Measurements from ENCODE around the gene RNF112.
"Not testable (repeated sequence)": the region's sequence is repeated elsewhere in the genome, so short reads cannot be mapped to it uniquely, and the experiment has no call there.

RNF112 gene

GRCh38 chr17:19412984-19413383 lies 2.0 kb downstream of the RNF112 start:
- no peak for DNase-seq (ENCODE audit: low spot score)

GRCh38 chr17:19413761-19414160 lies 2.7 kb downstream of the RNF112 start:
- no peak for DNase-seq (ENCODE audit: low spot score)

DNA sequence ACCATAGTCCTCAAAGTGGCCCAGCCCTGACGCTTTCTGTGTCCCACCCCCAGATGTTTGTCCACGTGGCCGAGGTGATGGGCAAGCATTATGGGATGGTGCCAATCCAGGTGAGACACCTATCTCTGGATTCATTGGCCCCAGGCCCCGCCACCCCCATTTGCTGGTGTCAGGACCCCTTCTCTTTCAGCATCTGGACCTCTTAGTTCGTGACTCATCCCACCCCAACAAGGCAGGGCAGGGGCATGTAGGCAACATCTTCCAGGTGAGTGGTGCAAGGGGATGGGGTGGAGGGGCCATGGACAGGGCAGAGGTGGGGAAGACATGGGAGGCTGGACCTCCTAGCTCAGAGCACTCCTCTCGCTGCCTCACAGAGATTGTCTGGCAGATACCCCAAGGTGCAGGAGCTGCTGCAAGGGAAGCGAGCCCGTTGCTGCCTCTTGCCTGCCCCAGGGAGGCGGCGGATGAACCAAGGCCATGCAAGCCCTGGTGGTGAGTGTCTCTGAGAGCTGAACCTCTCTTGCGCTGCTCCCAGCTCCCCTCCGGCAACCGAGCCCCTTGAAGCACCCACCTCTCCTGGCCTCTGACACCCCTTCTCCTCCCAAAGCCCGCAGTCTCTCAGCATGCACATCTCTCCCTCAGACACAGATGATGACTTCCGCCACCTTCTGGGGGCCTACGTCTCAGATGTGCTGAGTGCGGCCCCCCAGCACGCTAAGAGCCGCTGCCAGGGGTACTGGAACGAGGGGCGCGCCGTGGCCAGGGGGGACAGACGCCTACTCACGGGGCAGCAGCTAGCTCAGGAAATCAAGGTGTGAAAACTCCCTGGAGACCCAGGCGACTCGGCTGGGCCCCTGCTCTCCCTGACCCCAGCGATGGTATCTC lies 3.6 kb downstream of the RNF112 start:
- DNase-seq (ENCODE audit: low spot score) = no peak

- DNase-seq (ENCODE audit: low spot score) = no peak
Observed at GRCh38 chr17:19415311-19415710, 4.3 kb downstream of the RNF112 start.

DNA sequence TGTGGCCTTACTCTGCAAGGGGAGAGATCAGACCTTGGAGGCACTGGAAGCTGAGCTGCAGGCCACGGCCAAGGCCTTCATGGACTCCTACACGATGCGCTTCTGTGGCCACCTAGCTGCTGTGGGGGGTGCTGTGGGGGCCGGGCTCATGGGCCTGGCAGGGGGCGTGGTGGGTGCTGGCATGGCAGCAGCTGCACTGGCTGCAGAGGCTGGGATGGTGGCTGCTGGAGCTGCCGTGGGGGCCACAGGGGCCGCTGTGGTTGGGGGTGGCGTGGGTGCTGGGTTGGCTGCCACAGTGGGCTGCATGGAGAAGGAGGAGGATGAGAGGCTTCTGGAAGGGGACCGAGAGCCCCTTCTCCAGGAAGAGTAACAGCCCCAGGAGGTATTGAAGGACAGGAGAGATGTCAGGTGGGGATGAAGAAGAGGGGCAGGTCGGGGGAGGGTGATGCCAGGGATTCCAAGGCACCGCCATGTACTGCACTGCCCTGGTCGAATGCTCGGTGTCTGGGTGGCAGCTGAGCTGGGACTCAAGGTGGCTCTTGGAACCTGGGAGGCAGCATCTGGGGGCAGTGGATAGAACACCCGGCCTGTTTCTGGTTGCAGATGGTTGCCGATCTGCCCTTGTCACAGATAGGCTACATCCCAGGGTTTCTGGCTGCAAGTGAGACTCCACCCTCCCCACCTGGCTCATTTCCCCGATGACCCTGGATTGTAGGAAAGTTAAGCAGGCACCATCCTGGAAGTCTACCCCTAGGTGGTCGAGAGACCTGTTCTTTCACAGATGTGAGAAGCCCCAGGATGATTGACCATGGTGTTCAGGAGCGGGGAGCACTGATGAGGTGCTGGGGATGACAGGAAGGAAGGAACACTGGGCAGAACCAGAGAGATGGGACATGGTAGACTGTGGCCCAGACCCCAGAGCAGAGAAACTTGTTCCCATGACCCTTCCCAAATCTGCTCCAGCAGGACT lies 5.1 kb downstream of the RNF112 start:
- no peak for DNase-seq (ENCODE audit: low spot score)

GRCh38 chr17:19417611-19418010 lies 6.6 kb downstream of the RNF112 start:
- DNase-seq (ENCODE audit: low spot score) = no peak

GRCh38 chr17:19418251-19418992 lies 7.4 kb downstream of the RNF112 start:
- peak; percentile 51 for DNase-seq (ENCODE audit: low spot score)

DNA sequence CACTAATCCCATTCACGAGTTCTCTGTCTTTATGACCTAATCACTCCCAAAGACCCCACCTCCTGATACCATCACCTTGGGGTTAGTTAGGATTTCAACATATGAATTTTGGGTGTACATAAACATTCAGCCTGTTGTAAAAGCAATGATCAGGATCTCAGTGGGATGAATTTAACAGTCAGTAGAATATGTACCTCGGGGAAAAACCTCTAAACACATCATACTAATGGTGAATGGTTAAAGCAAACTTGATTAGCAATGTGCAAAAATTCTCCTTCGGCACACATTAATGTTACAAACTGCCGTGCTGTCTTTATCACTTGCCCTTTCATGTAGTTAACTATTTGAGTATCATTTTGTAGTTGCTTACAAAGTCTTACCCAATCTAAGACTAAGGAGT lies 10.2 kb downstream of the RNF112 start:
- no peak for DNase-seq (ENCODE audit: low spot score)

DNA sequence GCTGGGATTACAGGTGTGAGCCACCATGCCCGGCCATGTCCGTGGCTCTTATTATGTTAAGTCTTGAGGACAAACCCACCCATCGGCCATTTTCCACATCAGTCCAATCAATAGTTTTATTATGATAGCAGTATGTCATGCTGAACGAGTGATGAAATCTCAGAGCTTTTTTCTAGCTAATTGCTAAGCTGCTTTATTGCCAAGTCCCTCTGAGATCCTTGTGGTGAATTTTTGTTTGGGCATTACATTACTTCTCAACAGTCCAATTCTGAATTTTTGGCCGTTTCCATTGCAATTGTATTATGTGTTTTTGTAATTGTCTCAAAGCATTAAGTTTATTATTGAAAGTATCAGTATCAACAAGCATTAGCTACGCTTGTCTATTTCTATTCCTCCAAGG lies 10.9 kb downstream of the RNF112 start:
- no peak for DNase-seq (ENCODE audit: low spot score)

DNA sequence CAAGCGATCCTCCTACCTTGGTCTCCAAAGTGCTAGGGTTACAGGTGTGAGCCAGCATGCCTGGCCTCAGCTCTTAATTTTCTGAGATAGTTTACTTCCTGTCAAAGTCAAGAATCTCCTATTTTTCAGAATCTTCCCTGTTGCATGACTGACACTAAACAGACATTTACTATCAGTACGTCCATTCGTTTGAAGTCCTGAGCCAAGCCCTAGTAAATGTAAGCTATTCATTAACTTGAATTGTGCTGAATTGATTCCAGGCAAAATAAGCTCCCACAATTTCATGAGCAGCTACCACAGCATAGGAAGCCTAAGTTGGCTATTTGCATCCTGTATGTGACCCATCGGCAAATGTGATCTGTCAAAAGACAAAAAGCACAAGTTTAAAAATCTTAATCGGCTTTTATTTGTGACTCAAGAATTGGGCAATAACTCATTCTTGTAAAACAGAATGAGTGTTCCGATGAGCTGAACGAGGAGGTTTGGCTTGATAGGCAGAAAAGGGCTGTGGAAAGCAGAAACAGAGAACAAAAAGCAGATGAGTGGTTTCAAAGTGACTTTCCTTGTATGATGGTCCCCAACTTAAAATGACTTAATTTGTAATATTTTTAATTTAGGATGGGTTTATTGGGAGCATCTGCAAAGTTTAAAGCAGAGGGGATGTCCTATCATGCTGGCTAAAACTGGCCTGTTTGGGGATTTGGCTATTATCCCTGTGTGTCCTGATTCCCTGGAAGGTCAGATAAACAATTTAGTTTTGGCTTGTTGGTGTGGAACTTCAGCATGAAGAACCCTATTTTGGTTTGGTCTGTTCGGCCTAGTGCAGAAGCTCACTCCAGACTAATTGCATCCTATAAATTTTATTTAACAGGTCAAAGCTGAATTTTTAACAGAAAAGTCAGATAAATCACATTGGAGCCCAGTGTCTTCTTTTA lies 14.2 kb downstream of the RNF112 start:
- DNase-seq (ENCODE audit: low spot score) = no peak

GRCh38 chr17:19426631-19427030 lies 15.6 kb downstream of the RNF112 start:
- no peak for DNase-seq (ENCODE audit: low spot score)

- no peak for DNase-seq (ENCODE audit: low spot score)
Observed at GRCh38 chr17:19431691-19432090, 20.7 kb downstream of the RNF112 start.

DNA sequence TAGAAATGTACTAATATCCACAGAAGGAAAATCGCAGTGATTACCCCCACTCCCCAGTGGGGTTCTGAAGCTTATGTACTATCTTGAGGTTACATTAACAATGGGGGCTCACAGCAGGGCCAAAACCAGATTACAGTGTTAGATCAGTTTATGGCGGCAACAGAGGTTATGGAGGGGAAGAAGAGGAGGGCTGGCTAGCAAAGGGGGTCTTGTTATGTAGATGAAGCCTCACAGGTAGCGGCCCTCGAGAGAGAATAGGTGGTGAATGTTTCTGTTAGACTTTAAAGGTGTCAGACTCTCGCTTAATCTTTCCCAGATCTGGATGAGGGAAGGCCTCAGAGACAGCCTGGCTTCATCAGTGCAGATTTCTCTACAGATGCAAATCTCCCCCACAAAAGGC lies 22.2 kb downstream of the RNF112 start:
- no peak for DNase-seq (ENCODE audit: low spot score)

- no peak for DNase-seq (ENCODE audit: low spot score)
Observed at GRCh38 chr17:19433727-19434340, 22.8 kb downstream of the RNF112 start.

- DNase-seq (ENCODE audit: low spot score) = no peak
Observed at GRCh38 chr17:19440421-19440820, 29.4 kb downstream of the RNF112 start.

DNA sequence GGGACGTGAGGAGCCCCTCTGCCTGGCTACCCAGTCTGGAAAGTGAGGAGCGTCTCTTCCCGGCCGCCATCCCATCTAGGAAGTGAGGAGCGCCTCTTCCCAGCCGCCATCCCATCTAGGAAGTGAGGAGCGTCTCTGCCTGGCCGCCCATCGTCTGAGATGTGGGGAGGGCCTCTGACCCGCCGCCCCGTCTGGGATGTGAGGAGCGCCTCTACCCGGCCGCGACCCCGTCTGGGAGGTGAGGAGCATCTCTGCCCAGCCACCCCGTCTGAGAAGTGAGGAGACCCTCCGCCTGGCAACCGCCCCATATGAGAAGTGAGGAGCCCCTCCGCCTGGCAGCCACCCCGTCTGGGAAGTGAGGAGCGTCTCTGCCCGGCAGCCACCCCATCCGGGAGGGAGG lies 30.3 kb downstream of the RNF112 start:
- not testable (repeated sequence) for DNase-seq (ENCODE audit: low spot score)

DNA sequence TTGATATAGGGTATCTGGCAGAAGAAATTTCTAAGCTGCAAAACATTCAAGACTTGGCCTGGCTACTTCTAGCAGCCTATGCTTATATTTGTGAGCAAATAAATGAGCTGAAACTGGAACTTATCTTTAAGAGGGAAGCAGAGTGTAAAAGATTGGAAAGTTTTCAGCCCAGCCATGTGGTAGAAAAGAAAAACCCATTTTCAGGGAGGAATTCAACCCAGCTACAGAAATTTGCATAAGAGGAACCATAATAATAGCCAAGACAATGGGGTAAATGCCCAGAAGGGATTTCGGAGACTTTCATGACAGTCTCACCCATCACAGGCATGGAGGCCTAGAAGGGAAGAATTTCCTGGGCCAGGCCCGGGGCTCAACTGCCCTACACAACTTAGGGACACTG lies 31.7 kb downstream of the RNF112 start:
- DNase-seq (ENCODE audit: low spot score) = no peak

- no peak for DNase-seq (ENCODE audit: low spot score)
Observed at GRCh38 chr17:19443148-19443547, 32.1 kb downstream of the RNF112 start.

DNA sequence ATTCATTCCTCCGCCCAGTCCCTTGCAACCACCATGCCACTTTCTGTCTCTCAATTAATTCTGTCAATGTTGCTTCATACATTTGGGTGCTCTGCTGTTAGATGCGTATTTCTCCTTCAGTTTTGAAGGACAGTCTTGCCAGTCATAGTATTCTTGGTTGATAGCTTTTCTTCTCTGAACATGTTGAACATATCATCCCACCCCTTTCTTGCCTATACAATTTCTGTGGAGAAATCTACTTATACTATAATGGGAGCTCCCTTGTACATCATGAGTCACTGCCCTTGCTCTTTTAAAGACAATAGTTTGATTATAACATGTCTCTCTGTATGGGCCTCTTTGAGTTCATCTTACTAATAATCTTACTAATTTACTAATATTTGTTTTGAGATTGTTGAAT lies 34.1 kb downstream of the RNF112 start:
- no peak for DNase-seq (ENCODE audit: low spot score)

DNA sequence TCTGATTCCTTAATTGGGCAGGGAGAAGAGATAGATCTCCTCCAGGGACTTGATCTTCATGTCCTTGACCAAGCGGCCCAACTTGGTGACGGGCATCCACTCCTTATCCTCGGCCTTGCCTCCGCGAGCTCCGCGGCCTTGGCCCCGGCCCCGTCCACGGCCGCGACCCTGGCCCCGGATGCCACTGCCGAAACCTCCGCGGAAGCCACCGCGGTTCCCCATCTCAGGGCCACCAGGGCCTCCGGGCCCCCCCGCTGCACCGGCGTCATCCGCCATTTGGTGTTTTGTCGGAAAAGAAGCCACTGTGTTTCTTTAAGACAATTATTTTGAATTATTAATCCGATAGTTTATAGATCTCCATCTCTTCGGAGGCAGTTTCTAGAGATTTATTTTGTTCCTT lies 35.5 kb downstream of the RNF112 start:
- not testable (repeated sequence) for DNase-seq (ENCODE audit: low spot score)
